ENCODE measurements around the gene PTPN14. TPM values are rescaled to one million over a fixed set of nuclear protein-coding genes. Genes with fewer than 3 reads are reported as not detected.

Gene PTPN14
- total and polyA plus RNA-seq, 8 donors: 14.9 to 38.0 (median 17.9) TPM

DNA sequence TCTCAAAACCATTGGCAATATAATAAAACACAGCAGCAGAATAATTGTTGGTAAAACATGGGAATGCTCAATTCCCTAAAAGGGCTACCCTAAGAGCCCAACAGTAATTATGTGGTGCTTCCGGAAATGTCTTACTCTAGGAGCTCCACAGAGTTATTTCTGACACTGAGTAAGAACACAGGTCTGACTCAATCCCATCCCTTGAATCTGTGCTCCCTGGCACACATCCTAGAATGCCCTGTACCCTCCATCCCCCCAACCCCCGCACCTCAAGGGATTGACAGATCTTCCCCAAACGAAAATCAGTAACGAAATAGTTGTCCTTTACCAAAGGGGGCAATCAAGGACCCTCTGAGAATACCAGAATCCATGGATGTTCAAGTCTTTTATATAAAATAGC, 198.6 kb downstream of the PTPN14 start:
- H3K4me1 ChIP-seq: no peaks in the 10 kb centered on the region
- no peak for DNase-seq
- intact Hi-C loops (cut with DNase I): no loop called here
- peaks cover 0 to 10% of the 10 kb centered on the region in 2 donors for H3K36me3 ChIP-seq
- TF ChIP-seq, protein P1, sequence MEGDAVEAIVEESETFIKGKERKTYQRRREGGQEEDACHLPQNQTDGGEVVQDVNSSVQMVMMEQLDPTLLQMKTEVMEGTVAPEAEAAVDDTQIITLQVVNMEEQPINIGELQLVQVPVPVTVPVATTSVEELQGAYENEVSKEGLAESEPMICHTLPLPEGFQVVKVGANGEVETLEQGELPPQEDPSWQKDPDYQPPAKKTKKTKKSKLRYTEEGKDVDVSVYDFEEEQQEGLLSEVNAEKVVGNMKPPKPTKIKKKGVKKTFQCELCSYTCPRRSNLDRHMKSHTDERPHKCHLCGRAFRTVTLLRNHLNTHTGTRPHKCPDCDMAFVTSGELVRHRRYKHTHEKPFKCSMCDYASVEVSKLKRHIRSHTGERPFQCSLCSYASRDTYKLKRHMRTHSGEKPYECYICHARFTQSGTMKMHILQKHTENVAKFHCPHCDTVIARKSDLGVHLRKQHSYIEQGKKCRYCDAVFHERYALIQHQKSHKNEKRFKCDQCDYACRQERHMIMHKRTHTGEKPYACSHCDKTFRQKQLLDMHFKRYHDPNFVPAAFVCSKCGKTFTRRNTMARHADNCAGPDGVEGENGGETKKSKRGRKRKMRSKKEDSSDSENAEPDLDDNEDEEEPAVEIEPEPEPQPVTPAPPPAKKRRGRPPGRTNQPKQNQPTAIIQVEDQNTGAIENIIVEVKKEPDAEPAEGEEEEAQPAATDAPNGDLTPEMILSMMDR (IDR thresholded peaks at IDR 0.05): no peak
- H3K27me3 ChIP-seq: no peaks in the 10 kb centered on the region
- ATAC-seq: no peak
- H3K27ac ChIP-seq: no peak overlapping the region
- no peak overlapping the region for H3K4me3 ChIP-seq
- no peaks in the 10 kb centered on the region for H3K9me3 ChIP-seq

DNA sequence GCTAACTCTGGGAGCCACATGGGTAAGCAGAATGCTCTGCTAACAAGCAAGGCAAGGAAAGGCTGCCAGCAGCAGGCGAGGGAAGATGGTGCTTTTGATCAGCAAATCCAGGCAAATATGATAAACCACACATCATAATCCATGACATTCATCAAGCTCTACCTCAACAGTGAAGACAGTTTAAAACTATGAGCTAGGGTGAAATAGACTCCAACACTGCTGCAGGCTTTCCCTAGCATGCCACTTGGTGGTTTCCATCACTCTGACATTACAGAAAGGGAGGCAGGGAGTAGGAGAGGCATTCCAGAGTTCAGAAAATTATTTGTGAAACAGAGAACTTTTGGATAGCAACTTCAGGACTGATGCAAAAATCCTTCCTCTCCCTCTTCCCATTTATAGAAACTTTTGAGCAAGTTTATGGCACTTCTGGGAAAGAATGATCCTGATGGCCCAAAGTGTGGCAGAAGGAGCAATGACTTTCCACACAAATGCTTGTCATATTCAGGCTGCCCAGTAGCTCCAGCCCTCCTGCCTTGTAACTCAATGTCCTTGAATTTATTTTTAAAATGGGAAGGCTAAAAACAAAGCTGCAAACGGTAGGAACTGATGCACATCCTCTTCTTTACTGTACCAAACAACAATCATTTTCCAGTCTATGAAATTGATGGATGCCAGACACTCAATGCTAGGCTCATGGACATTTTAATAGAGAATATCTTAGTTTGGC, 199.7 kb downstream of the PTPN14 start:
- Histone ChIP-seq H3K9me3 (no peaks in the 10 kb centered on the region), H3K36me3 (peaks cover 0 to 9% of the 10 kb centered on the region in 2 donors), H3K4me3 (no peak overlapping the region), H3K4me1 (no peaks in the 10 kb centered on the region), H3K27ac (no peak overlapping the region), H3K27me3 (no peaks in the 10 kb centered on the region)
- ATAC-seq (no peak), DNase-seq (no peak)
- TF ChIP-seq, protein P1 (IDR thresholded peaks at IDR 0.05): no peak
- intact Hi-C loops (cut with DNase I): no loop called here

DNA sequence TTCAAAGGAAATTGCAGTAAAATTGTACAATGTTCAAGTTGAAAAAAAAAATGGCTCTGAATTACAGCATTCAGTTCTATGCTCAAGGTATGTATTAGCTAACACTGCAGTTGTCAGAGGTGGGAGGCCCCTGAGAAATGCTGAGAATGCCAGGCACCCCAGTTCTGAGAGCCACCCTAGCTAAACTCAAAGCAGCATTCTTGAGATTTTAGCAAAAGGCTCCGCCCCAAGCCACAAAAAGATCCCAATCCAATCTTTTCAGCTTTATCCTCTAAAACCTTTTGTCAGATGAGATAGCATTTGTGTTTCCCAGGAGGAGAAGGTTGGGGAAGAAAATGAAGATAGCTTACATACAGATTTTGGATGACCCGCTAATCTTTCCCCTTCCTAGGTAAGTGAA, 201.6 kb downstream of the PTPN14 start:
- intact Hi-C loops (cut with DNase I): no loop called here
- H3K4me1 ChIP-seq: no peaks in the 10 kb centered on the region
- H3K36me3 ChIP-seq: no peaks in the 10 kb centered on the region
- H3K9me3 ChIP-seq: no peaks in the 10 kb centered on the region
- ATAC-seq (no peak), DNase-seq (no peak)
- TF ChIP-seq, protein P1 (IDR thresholded peaks at IDR 0.05): no peak
- H3K4me3 ChIP-seq: no peak overlapping the region
- no peak overlapping the region for H3K27ac ChIP-seq
- no peaks in the 10 kb centered on the region for H3K27me3 ChIP-seq

DNA sequence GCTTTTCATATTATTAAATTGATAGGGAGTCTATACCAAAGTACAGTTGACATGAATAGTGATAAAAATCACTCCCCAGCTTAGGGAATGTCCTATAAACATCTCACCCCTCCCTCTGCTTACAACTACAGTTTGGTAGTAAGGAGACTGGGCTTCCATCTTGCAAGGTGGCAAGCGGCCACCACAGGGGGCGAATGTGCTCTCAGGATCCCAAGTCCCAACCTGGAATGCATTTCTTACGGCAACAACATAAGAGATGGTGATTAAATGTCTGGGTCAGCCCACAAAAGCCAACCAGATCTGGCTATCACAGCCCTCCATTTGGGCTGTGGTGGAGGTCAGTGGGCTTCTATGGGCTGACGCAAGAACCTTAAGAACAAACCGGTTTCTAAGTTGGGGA, 202.4 kb downstream of the PTPN14 start:
- intact Hi-C loops (cut with DNase I): no loop called here
- Histone ChIP-seq H3K27me3 (no peaks in the 10 kb centered on the region), H3K4me3 (no peak overlapping the region), H3K36me3 (no peaks in the 10 kb centered on the region), H3K27ac (no peak overlapping the region), H3K9me3 (peaks cover 0 to 1% of the 10 kb centered on the region in 2 donors), H3K4me1 (no peaks in the 10 kb centered on the region)
- TF ChIP-seq, protein P1 (IDR thresholded peaks at IDR 0.05): no peak
- no peak for ATAC-seq
- no peak for DNase-seq

DNA sequence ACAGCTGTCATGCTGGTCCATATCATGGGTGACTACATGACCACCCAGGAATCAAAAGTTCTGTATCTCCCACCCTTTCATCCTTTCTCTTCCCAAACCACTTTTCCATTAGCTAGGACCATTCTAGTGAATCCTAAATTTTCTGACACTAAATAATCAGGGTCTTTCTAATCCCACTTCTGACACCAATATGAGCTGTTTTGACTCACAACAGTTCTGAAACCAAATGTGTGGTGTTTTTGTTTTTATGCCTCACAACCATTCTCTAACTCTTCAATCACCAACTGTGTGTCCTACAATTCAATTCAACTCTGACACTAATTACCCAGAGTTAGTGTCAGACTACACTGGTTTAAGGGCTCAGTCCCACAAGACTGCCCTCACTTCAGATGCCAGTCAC, 206.5 kb downstream of the PTPN14 start:
- Histone ChIP-seq H3K27me3 (no peaks in the 10 kb centered on the region), H3K4me3 (no peak overlapping the region), H3K27ac (no peak overlapping the region), H3K36me3 (no peaks in the 10 kb centered on the region), H3K9me3 (peaks cover 0 to 1% of the 10 kb centered on the region in 2 donors), H3K4me1 (no peaks in the 10 kb centered on the region)
- intact Hi-C loops (cut with DNase I): no loop called here
- DNase-seq (no peak), ATAC-seq (no peak)
- TF ChIP-seq, protein P1 (IDR thresholded peaks at IDR 0.05): no peak
